OCI-LY1 (cell line): ENCODE measurements around the gene GNGT1.

Source experiments
- H2AFZ ChIP-seq: fragments of 200-600 bp; sonication (generic), shearing (Covaris generic); 2 replicates; pipeline ENCODE4 v1.6.0; 2014; ENCODE audit warnings: antibody characterized with exemption, mild to moderate bottlenecking, low read length
- H3F3A ChIP-seq: fragments of 200-600 bp; sonication (generic), shearing (Covaris generic); 2 replicates; pipeline ENCODE4 v1.6.0; 2014; ENCODE audit warnings: mild to moderate bottlenecking, antibody characterized with exemption, low read length, moderate library complexity; ENCODE audit not compliant: insufficient read depth
- H3K27ac ChIP-seq: fragments of 200-600 bp; sonication (generic); 2 replicates; pipeline ENCODE4 v1.5.1; 2014; ENCODE audit warnings: low read length, mixed run types, mild to moderate bottlenecking, low read depth; ENCODE audit not compliant: poor library complexity, severe bottlenecking
- H3K27me3 ChIP-seq: fragments of 200-600 bp; sonication (generic); 2 replicates; pipeline ENCODE4 v1.6.0; 2014; ENCODE audit warnings: antibody characterized with exemption, mild to moderate bottlenecking, low read length, moderate library complexity; ENCODE audit not compliant: insufficient read depth
- H3K36me3 ChIP-seq: fragments of 200-600 bp; sonication (generic); 2 replicates; pipeline ENCODE4 v1.6.1; 2014; ENCODE audit warnings: mild to moderate bottlenecking, antibody characterized with exemption, low read length, moderate library complexity, mixed read lengths; ENCODE audit not compliant: insufficient read depth
- H3K4me1 ChIP-seq: fragments of 200-600 bp; sonication (generic); 2 replicates; pipeline ENCODE4 v1.5.1; 2014; ENCODE audit warnings: mild to moderate bottlenecking, low read length, moderate library complexity; ENCODE audit not compliant: insufficient read depth, severe bottlenecking
- H3K4me2 ChIP-seq: fragments of 200-600 bp; sonication (generic), shearing (Covaris generic); 2 replicates; pipeline ENCODE4 v1.6.1; 2014; ENCODE audit warnings: low read length
- H3K4me3 ChIP-seq: fragments of 200-600 bp; sonication (generic); 2 replicates; pipeline ENCODE4 v1.5.1; 2014; ENCODE audit warnings: low read length, low read depth, mild to moderate bottlenecking, mixed read lengths; ENCODE audit not compliant: poor library complexity, severe bottlenecking
- H3K79me2 ChIP-seq: fragments of 200-600 bp; shearing (Covaris generic); 2 replicates; pipeline ENCODE4 v1.6.1; 2016; ENCODE audit warnings: mixed run types, low read length, mixed read lengths; ENCODE audit not compliant: insufficient read depth
- H3K9ac ChIP-seq: fragments of 200-600 bp; sonication (generic), shearing (Covaris generic); 2 replicates; pipeline ENCODE4 v1.6.1; 2014; ENCODE audit warnings: mild to moderate bottlenecking, low read length, mixed read lengths
- H3K9me2 ChIP-seq: fragments of 200-600 bp; sonication (generic), shearing (Covaris generic); 2 replicates; pipeline ENCODE4 v1.6.1; 2014; ENCODE audit warnings: low read depth, mild to moderate bottlenecking, low read length, mixed read lengths
- H3K9me3 ChIP-seq: fragments of 200-600 bp; shearing (Covaris generic); 2 replicates; pipeline ENCODE4 v1.6.1; 2014; ENCODE audit warnings: low read length, mixed read lengths
- H4K20me1 ChIP-seq: fragments of 200-600 bp; sonication (generic), shearing (Covaris generic); 2 replicates; pipeline ENCODE4 v1.6.0; 2016; ENCODE audit warnings: mild to moderate bottlenecking, low read length; ENCODE audit not compliant: insufficient read depth
- CTCF ChIP-seq: fragments of 200-600 bp; sonication (generic), shearing (Covaris generic); IDR thresholded peaks from 2 replicates; pipeline ENCODE4 v1.5.1; 2017; ENCODE audit warnings: mild to moderate bottlenecking, antibody characterized with exemption, low read length, moderate library complexity, mixed read lengths
- EZH2 ChIP-seq: fragments of 200-600 bp; sonication (generic), shearing (Covaris generic); IDR thresholded peaks from 2 replicates; pipeline ENCODE4 v1.8.0; 2017; ENCODE audit warnings: borderline replicate concordance, mixed run types, mild to moderate bottlenecking, antibody characterized with exemption, low read length, moderate library complexity, mixed read lengths

The GNGT1 gene

GRCh38 chr7:93949423-93949822 is 43.1 kb downstream of the GNGT1 start:
- H3F3A ChIP-seq, result no peaks in the 10 kb centered on the region
- no peak overlapping the region for H3K4me3 ChIP-seq
- TF ChIP-seq EZH2 (no peak), CTCF (no peak)
- H3K27me3 ChIP-seq, result no peaks in the 10 kb centered on the region
- H3K4me1 ChIP-seq, result peaks cover 4% of the 10 kb centered on the region
- H3K27ac ChIP-seq, result no peak overlapping the region
- H2AFZ ChIP-seq, result no peak overlapping the region
- no peaks in the 10 kb centered on the region for H3K9me3 ChIP-seq
- no peaks in the 10 kb centered on the region for H3K79me2 ChIP-seq
- no peaks in the 10 kb centered on the region for H4K20me1 ChIP-seq
- no peak overlapping the region for H3K9ac ChIP-seq
- no peaks in the 10 kb centered on the region for H3K36me3 ChIP-seq
- H3K4me2 ChIP-seq, result no peak overlapping the region
- H3K9me2 ChIP-seq, result no peaks in the 10 kb centered on the region

- H3K4me3 ChIP-seq, result no peak overlapping the region
- TF ChIP-seq EZH2 (no peak), CTCF (no peak)
- no peaks in the 10 kb centered on the region for H3K9me2 ChIP-seq
- peaks cover 28% of the 10 kb centered on the region for H3K4me1 ChIP-seq
- H3K79me2 ChIP-seq, result no peaks in the 10 kb centered on the region
- no peaks in the 10 kb centered on the region for H3F3A ChIP-seq
- H3K27ac ChIP-seq, result no peak overlapping the region
- H2AFZ ChIP-seq, result no peak overlapping the region
- no peaks in the 10 kb centered on the region for H3K27me3 ChIP-seq
- H3K4me2 ChIP-seq, result no peak overlapping the region
- H3K9me3 ChIP-seq, result no peaks in the 10 kb centered on the region
- H3K36me3 ChIP-seq, result no peaks in the 10 kb centered on the region
- no peak overlapping the region for H3K9ac ChIP-seq
- no peaks in the 10 kb centered on the region for H4K20me1 ChIP-seq
Measured at GRCh38 chr7:93955304-93955703, 48.9 kb downstream of the GNGT1 start.

- no peaks in the 10 kb centered on the region for H3F3A ChIP-seq
- H3K4me2 ChIP-seq, result no peak overlapping the region
- peaks cover 28% of the 10 kb centered on the region for H3K4me1 ChIP-seq
- no peaks in the 10 kb centered on the region for H3K9me2 ChIP-seq
- H3K4me3 ChIP-seq, result no peak overlapping the region
- no peaks in the 10 kb centered on the region for H4K20me1 ChIP-seq
- TF ChIP-seq CTCF (no peak), EZH2 (no peak)
- H2AFZ ChIP-seq, result no peak overlapping the region
- no peaks in the 10 kb centered on the region for H3K79me2 ChIP-seq
- H3K9me3 ChIP-seq, result no peaks in the 10 kb centered on the region
- H3K27me3 ChIP-seq, result no peaks in the 10 kb centered on the region
- H3K36me3 ChIP-seq, result no peaks in the 10 kb centered on the region
- no peak overlapping the region for H3K27ac ChIP-seq
- no peak overlapping the region for H3K9ac ChIP-seq
Measured at GRCh38 chr7:93957767-93958166, 51.4 kb downstream of the GNGT1 start.
